HG03457 (cell line): ENCODE measurements around the gene RBMX.
"Not testable (repeated sequence)": the region's sequence is repeated elsewhere in the genome, so short reads cannot be mapped to it uniquely, and the experiment has no call there.

Experiments used
- ATAC-seq: cut with Tn5 transposase; IDR thresholded peaks from one replicate; pipeline ENCODE4 v1.9.1; 2021; ENCODE audit warnings: moderate number of reproducible peaks; ENCODE audit not compliant: unreplicated experiment

The RBMX gene

GRCh38 chrX:136880452-136881013 lies at the start of gene RBMX:
Gene RBMX, minus strand, starts transcription at chrX:136880725. Its CDS starts 1,298 bp downstream, at chrX:136879427.
- peak; percentile 88 for ATAC-seq

GRCh38 chrX:136921438-136921837 lies 40.9 kb upstream of the RBMX start:
- not testable (repeated sequence) for ATAC-seq

GRCh38 chrX:136920001-136920400 lies 39.5 kb upstream of the RBMX start:
- no peak for ATAC-seq

GRCh38 chrX:136916827-136917226 lies 36.3 kb upstream of the RBMX start:
- no peak for ATAC-seq

- not testable (repeated sequence) for ATAC-seq
Measured at GRCh38 chrX:136911661-136912060, 31.1 kb upstream of the RBMX start.

GRCh38 chrX:136911253-136911652 lies 30.7 kb upstream of the RBMX start:
- no peak for ATAC-seq

- ATAC-seq: no peak
Measured at GRCh38 chrX:136910565-136911035, 30.1 kb upstream of the RBMX start.

DNA sequence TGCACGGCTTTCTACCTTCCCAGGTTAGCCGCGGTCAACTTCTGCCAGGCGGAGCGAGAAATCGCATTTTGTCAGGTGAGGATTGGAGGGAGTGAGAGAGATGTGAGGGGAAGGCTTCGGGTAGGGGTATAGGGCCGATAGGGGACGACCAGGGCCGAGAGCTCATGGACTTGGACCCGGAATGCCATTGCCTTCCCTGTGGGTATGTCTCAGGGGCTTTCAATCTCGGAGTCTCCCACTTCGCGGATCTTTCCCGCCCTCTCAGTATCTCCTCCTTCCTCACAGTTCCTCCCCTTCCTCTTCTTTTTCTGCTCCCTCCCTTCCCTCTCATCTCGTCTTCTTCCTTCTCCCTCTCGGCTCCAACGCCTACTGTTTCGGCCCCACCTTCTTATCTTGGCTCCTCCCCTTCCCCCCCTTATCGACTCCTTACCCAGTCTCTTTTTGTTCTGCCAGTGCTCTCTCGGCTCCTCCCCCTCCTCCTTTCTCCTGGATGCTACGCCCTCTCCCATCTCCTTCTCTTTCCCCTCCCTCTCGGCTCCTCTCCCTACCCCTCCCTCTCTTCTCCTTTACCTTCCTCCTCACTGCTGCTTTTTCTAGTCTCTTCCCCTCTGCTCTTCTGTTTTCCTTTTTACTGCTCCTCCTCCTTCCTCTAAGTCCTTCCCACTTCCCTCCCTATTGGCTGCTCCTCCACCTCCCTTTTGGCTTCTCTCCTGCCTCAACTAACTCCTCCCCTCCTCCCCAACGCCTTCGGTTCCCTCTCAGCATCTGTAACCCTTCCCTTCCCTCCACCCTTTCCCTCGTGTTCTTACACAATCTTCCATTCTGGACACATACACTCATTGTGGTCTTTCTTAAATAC lies 29.4 kb upstream of the RBMX start:
- ATAC-seq: peak; percentile 64

GRCh38 chrX:136909119-136909705 lies 28.7 kb upstream of the RBMX start:
- peak; percentile 40 for ATAC-seq

GRCh38 chrX:136907621-136908020 lies 27.1 kb upstream of the RBMX start:
- no peak for ATAC-seq

GRCh38 chrX:136906921-136907510 lies 26.5 kb upstream of the RBMX start:
- ATAC-seq: no peak

DNA sequence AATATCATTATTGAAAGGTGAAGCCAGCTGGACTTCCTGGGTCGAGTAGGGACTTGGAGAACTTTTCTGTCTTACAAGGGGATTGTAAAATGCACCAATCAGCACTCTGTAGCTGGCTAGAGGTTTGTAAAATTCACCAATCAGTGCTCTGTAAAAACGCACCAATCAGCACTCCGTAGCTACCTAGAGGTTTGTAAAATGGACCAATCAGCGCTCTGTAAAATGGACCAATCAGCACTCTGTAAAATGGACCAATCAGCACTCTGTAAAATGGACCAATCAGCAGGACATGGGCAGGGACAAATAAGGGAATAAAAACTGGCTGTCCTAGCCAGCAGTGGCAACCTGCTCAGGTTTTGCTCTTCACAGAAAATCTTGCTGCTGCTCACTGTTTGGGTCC lies 23.5 kb upstream of the RBMX start:
- ATAC-seq: not testable (repeated sequence)

GRCh38 chrX:136900071-136900470 lies 19.5 kb upstream of the RBMX start:
- ATAC-seq: not testable (repeated sequence)

DNA sequence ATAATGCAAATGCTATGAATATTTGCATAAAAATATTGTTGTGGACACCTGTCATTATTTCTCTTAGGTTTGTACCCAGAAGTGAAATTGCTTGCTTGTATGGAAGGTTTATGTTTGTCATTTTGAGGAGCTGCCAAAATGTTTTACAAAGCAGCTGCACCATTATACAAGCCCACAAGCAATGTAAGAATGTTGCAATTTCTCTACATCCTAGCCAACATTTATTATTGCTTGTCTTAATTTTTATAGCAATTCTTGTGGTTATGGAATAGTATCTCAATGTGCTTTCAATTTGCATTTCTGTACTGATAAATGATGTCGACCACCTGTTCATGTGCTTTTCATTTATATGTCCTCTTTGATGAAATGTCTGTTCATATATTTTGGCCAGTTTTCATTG lies 18.7 kb upstream of the RBMX start:
- ATAC-seq: no peak

DNA sequence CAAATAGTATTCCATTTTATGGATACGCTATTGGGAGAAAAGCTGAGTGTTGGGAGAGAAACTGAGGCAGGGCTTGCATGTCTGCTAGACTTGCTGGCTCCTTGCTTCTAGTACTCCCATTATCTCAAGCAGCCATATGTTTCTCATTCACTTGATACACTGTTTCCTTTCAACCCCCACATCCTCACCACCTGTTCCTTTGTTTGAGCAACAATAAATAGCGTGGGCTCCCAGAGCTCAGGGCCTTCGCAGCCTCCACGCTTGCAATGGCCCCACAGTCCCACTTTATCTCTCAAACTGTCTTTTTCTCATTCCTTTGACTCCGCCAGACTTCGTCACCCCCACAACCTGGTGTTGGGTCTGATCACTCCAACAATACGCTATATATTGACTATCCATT lies 18.2 kb upstream of the RBMX start:
- not testable (repeated sequence) for ATAC-seq

DNA sequence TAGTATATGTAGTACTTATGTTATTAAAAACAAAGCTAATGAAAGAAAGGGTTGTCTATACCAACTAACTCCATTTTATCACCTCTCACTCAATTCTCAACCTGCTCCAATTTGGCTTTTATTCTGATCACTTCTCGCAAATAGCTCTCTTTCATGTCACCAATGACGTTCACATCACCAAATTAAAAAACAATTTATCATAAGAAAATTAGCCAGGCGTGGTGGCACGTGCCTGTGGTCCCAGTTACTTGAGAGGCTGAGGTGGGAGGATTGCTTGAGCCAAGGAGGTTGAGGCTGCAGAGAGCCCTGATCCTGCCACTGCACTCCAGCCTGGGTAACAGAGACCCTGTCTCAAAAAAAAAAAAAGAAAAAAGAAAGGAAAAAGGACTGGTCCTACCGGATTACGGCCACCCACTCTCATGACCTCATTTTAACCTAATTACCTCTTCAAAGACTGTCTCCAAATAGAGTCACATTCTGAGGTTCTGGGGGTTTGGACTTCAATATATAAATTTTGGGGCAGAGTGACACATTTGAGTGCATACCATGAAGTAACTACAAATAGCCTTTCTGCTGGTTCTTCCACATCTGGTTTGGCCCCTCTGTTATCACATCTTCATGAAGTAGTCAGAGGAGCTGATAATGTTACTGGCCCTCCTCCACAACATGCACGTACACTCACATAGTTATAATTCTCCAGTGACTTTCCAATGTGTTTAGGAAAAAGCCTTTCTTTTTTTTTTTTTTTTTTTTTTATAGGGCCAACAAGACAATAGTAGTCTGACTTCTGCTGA lies 15.8 kb upstream of the RBMX start:
- ATAC-seq: no peak

DNA sequence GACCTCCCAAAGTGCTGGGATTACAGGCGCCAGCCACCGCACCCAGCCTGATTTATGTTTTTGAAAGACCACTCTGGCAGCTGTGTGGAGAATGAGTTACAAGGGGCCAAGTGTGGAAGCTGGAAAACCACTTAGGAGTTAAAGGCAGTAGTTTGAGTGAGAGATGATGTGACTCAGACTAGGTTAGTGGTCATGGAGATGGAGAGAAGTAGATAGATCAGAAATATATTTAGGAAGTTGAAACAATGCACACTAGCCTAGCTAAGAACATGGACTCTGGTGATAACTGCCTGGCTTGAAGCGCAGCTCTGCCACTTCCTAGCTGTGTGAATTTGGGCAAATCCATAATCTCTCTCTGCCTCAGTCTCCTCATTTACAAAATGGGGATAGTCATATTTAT lies 11.9 kb upstream of the RBMX start:
- no peak for ATAC-seq

GRCh38 chrX:136890596-136890995 lies 10.1 kb upstream of the RBMX start:
- ATAC-seq: not testable (repeated sequence)

GRCh38 chrX:136889269-136889668 lies 8.7 kb upstream of the RBMX start:
- ATAC-seq: no peak

GRCh38 chrX:136880003-136880451 lies 498 bp downstream of the RBMX start:
- peak; percentile 20 for ATAC-seq
